ENCODE measurements around the gene SLC25A26.
"Not testable (repeated sequence)": the region's sequence is repeated elsewhere in the genome, so short reads cannot be mapped to it uniquely, and the experiment has no call there.

SLC25A26 gene

GRCh38 chr3:66421144-66421543 is 200.3 kb downstream of the SLC25A26 start:
- DNase-seq (ENCODE audit: extremely low spot score, insufficient read length, low read depth); FAIRE-seq: not testable (repeated sequence)

GRCh38 chr3:66421893-66422292 is 201.1 kb downstream of the SLC25A26 start:
- DNase-seq (ENCODE audit: extremely low spot score, insufficient read length, low read depth); FAIRE-seq: not testable (repeated sequence)

- DNase-seq (ENCODE audit: extremely low spot score, insufficient read length, low read depth) (no peak), FAIRE-seq (no peak)
These were observed 203.0 kb downstream of the SLC25A26 start for GRCh38 chr3:66423791-66424190.

- FAIRE-seq: no peak
These were observed 204.2 kb downstream of the SLC25A26 start for GRCh38 chr3:66425032-66425431.

GRCh38 chr3:66425576-66426114 is 204.8 kb downstream of the SLC25A26 start:
- DNase-seq (ENCODE audit: extremely low spot score, insufficient read length, low read depth): no peak
- no peak for FAIRE-seq

More at GRCh38 chr3:66425032-66425431, 204.2 kb downstream of the SLC25A26 start:
- no peak for DNase-seq (ENCODE audit: extremely low spot score, insufficient read length, low read depth)

- FAIRE-seq (no peak), DNase-seq (ENCODE audit: extremely low spot score, insufficient read length, low read depth) (no peak)
These were observed 205.3 kb downstream of the SLC25A26 start for GRCh38 chr3:66426135-66426534.

- DNase-seq (ENCODE audit: extremely low spot score, insufficient read length, low read depth) (no peak), FAIRE-seq (no peak)
These were observed 206.6 kb downstream of the SLC25A26 start for GRCh38 chr3:66427352-66427751.

GRCh38 chr3:66427951-66428474 is 207.2 kb downstream of the SLC25A26 start:
- FAIRE-seq: no peak
- DNase-seq (ENCODE audit: extremely low spot score, insufficient read length, low read depth): no peak

Measured in GM18507 (cell line).